NCI-H1105 treated with DMSO at 0.1 percent for 48 hours (cell line): Measurements from ENCODE around the gene CNGB1.
"Not testable (repeated sequence)": the region's sequence is repeated elsewhere in the genome, so short reads cannot be mapped to it uniquely, and the experiment has no call there.

Experiments
- DNase-seq: peaks from one replicate; lab custom pipeline; 2025; lab: John Stamatoyannopoulos, UW

CNGB1 gene

GRCh38 chr16:57857991-57858390 lies 112.9 kb downstream of the CNGB1 start:
- DNase-seq, result not testable (repeated sequence)

- no peak for DNase-seq
Observed at GRCh38 chr16:57855188-57855587, 115.7 kb downstream of the CNGB1 start.

GRCh38 chr16:57852189-57852588 lies 118.7 kb downstream of the CNGB1 start:
- DNase-seq, result no peak

GRCh38 chr16:57848181-57848580 lies 122.7 kb downstream of the CNGB1 start:
- no peak for DNase-seq

GRCh38 chr16:57846931-57847330 lies 124.0 kb downstream of the CNGB1 start:
- DNase-seq, result not testable (repeated sequence)

GRCh38 chr16:57846078-57846697 lies 124.7 kb downstream of the CNGB1 start:
- no peak for DNase-seq

- DNase-seq, result no peak
Observed at GRCh38 chr16:57845115-57845514, 125.8 kb downstream of the CNGB1 start.

- no peak for DNase-seq
Observed at GRCh38 chr16:57844416-57845030, 126.4 kb downstream of the CNGB1 start.

GRCh38 chr16:57843400-57843799 lies 127.5 kb downstream of the CNGB1 start:
- no peak for DNase-seq

GRCh38 chr16:57842601-57843000 lies 128.3 kb downstream of the CNGB1 start:
- no peak for DNase-seq

GRCh38 chr16:57840833-57841232 lies 130.1 kb downstream of the CNGB1 start:
- DNase-seq, result no peak

- DNase-seq, result no peak
Observed at GRCh38 chr16:57838161-57838560, 132.8 kb downstream of the CNGB1 start.

- peak; percentile 30 for DNase-seq
Observed at GRCh38 chr16:57837305-57838125, 133.4 kb downstream of the CNGB1 start.

GRCh38 chr16:57835439-57835838 lies 135.5 kb downstream of the CNGB1 start:
- DNase-seq, result not testable (repeated sequence)

- no peak for DNase-seq
Observed at GRCh38 chr16:57834936-57835335, 136.0 kb downstream of the CNGB1 start.
